HG03060 (cell line): ENCODE results near the gene RNF11.

Experiments
- ATAC-seq: cut with Tn5 transposase; IDR thresholded peaks from one replicate; pipeline ENCODE4 v1.9.1; 2021; ENCODE audit warnings: low read depth, moderate number of reproducible peaks; ENCODE audit not compliant: unreplicated experiment

The RNF11 gene

DNA sequence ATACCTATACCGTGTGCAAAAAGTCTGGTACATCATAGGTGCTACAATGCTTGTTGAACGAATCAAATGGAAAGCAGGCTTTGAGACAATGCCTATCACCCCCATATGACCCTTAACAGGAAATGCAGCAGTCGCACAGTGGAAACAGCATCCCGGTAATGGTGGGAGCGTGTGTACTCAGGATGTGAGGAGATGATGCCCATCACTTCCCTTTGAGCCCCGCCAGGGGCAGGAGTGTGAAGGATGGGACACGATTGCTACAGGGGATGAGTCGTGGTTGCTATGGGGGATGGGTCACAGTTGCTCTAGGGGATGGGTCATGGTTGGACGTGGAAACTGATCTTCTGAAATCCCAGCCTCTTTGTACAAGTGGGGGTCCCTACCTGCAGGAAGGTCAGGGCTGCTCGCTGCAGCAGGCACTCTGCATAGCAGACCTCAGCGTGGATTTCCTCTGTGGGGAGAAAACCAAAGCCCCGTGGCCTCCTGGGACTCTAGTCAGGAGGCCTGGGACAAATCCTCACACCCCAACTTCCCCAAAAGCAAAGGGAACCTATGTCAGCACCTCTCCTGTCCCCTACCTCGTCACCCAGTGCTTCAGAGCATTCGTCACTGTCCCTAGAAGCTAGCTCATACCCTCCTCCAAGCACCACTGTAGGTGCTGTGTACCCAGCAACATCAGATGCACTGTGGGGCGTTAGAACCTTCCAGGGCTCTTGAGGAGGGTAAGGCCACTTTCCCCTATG is 75.0 kb downstream of the RNF11 start:
- ATAC-seq: no peak

DNA sequence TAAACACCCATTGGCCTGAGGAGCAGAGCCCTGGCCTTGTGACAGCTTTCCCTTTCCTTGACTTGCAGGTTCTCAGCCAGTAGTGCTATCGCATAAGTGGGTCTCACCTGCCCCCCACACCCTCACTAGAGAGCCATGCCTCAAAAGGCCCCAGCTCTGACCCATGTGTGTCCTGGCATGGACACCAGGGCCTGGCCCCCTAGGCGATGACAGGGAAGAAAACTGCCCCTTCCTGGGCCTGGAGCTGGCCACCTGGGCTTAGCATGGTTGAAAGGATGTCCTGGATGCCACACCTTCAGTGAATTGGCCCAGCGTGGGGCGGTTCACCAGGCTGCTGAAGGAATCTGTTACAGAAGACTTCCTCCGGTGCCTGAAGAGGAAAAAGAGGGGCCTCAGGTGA is 75.8 kb downstream of the RNF11 start:
- no peak for ATAC-seq

DNA sequence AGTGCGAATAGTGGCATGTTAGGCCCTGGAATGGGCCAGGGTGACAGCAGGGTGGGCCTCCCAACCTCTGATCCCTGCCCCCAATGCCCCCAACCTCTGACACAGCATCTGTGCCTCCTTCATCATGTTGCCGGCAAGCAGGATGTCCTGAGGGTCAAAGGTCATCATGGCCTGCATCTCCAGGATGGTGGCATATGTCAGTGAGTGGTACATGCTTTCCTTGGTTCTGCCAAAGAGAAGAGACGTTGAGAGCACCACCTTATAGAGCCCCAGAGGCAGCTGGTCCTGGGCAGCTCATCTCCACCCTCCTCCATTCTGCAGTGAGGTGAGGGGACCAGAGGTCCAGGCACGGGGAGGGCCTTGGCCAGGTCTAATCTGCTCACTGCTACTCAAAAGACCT is 76.6 kb downstream of the RNF11 start:
- no peak for ATAC-seq

DNA sequence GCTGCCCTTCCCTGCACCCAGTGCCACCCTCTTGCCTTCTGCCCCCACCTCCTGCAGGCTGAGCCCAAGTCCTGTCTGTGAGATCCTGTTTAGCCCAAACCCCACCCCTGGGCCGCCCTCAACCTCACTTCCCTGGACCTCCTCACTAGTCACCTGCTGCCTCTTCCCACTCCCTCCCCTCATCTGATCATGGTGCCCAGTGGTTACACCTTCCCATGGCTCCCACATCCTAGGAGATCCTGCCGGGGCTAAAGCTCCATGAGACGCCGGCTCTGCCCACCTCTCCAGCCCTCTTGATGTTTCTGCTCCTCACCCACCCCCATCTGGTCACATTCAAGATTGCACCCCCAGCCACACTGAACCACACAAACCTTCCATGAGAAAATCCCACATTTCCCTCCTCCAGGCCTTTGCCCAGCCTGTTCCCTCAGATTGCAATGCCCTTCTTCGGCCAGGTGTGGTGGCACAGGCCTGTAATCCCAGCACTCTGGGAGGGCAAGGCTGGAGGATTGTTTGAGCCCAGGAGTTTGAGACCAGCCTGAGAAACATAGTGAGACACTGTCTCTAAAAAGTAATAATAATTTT is 77.3 kb downstream of the RNF11 start:
- ATAC-seq: no peak

DNA sequence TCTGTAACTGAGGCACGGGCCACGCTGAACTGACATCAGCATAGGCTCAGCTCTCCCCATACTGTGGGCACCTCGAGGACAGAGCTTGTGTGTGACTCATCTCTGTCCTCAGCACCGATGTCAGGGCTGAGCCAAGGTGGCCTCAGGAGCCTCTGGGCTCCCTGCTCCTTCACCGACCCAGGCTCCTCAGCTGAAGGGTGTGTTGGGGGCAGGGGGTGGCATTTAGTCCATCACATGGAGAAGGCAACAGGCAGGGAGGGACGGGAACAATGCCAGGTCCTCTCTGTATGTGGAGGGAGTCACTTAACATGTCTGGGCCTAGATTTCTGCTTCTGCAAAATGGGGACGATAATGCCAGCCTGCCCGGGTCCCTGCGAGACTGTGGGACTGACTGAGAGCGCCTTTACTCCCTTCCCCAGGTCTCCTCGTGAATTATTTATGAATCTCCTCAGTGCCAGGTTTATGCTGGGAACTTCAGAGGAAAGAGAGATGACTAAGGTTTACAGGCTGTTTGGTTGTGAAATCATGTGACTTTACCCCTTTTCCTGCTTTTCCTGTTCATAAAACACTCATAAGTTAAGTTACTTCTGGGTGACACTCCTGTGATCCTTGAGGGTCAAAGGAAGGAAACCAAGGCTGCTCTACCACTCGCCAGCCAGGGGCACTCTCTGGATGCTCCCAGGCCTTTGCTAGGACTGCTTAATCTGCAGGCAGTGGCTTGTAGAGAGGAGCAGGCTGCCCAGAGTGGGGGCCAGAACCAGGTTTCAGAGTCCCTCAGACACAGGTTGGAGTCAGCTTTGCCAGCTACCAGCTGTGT is 78.1 kb downstream of the RNF11 start:
- no peak for ATAC-seq

DNA sequence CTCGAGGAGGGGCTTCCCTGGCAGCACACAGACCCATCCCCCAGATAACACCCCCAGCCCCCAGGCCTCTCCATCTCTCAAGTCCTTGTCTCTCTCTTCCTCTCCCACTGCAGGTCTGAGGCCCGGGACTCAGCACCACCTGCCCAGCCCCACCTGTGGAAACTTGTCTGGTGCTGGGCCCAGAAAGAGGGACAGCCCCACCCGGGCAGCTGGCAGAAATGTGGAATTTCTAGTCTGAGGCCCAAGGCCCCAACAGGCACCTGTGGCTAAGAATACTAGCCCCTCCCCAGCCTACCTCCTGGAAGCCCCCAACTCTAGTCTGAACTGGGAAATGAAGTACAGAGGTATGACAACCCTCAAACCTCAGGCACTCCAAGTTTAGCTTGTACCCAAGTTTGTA is 78.9 kb downstream of the RNF11 start:
- ATAC-seq: no peak

DNA sequence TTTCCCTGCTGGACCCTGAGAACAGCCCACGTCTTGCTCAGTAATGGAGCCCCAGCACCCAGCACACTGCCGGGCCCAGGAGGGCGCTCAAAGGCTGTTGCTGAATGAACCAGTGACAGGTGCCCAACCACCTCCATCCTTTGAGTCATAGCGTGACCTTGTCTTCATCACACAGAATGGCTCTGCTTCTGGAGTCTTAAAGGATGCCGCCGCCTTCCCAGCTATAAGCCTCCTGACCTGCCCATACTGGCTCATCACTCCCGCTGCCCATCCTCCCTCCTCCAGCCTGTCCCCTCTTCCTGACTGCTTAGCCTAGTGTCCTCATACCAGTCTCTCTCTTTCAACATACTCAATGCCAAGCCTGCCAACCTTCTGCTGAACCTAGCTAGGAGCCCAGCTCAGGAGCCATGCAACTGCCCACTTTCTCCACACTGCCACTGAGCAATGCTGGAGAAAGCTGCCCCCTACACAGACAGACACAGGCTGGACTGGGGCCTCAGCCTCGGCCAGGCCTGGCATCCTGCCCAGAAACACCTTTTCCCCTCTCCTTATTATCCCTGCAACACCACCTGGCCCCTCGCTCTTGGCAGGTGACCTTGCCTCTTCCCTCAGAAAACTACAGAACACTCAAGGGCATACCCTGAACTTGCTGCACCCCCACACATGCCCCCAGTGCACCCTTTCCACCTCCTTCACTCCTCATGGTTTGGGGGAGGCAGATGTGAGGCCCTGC is 80.2 kb downstream of the RNF11 start:
- no peak for ATAC-seq

DNA sequence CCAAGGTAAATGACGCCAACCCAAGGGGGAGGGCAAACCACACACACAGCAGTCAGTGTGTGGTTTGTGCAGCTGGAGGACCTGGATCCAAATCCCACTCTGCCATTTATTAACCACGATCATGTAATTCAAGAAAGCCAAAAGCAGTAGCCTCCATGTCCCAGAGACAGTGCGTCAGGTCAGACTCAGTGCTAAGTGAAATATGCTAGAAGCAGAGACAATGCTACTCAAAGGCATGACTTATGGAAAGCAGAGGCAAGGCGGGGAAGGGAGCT is 80.7 kb downstream of the RNF11 start:
- no peak for ATAC-seq

DNA sequence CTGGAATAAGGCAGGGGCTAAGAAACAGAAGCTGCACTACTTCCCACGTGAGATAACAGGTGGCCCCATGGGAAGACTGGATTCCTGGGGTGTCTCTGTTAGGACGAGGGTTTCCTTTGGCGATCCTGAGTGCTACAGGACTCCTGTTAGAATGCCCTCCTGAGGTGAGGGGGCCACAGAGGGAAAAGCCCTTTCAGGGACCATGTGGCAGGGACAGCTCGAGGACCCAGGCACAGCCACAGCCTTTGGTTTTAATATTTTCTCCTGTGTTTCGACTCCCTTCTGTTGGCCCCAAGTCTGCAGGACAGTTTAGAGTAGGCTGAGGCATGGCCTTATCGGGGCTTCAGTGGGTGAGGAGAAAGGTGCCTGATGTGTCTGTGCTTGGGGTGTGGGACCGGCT is 81.7 kb downstream of the RNF11 start:
- ATAC-seq: no peak

DNA sequence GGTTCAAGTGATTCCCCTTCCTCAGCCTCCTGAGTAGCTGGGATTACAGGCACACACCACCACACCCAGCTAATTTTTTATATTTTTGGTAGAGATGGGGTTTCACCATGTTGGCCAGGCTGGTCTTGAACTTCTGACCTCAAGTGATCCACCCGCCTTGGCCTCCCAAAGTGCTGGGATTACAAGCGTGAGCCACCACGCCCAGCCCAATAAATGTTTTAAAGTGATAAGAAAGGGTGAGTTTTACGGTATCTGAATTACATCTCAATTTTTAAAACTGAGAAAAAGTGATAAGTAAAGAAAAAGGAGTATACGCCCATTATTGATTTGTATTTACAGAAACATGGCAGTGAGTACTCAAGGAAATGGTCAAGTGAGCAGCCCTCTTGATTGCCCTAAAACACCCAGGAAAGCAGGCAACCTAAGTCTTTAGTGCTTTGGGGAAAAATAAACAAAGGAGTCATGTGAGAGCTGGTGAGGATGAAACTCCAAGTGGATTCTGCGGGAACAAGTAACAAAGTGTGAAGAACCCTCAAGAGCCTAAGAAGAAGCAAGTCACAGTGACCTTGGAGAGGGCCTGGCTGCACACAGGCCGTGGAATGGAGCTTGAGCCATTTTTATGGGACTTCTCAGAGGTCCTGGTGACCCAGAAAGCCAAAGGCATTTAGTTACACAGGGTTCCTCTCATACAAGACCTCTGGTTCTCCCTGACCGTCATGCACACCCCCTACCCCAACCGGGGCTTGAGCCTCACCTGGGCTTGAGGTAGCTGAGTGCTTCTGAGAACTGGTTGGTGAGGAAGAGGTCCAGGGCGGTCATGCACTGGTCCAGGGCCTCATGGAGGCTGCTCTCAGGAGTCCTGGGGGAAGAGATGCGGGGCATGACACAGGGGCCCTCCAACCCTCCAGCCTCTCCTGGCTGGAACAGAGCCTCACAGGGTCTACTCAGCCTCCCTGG is 85.2 kb downstream of the RNF11 start:
- no peak for ATAC-seq

DNA sequence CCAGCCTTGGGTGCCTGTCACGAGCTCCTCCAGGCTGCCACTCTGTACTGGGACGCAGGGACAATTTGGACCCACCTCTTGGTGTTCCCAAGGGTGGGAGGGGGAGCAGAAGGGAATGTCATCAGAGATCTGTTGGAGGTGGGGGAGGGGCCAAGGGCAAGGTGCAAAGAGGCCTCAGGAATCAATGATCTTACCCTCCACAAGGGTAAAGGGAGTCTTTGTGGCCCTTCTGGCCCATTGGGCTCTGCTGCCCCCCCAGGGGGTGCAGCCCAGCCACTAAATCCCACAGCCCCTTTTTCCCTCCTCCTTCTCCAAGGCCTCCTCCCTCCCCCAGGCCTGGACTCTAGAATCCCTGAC is 85.8 kb downstream of the RNF11 start:
- ATAC-seq: no peak

DNA sequence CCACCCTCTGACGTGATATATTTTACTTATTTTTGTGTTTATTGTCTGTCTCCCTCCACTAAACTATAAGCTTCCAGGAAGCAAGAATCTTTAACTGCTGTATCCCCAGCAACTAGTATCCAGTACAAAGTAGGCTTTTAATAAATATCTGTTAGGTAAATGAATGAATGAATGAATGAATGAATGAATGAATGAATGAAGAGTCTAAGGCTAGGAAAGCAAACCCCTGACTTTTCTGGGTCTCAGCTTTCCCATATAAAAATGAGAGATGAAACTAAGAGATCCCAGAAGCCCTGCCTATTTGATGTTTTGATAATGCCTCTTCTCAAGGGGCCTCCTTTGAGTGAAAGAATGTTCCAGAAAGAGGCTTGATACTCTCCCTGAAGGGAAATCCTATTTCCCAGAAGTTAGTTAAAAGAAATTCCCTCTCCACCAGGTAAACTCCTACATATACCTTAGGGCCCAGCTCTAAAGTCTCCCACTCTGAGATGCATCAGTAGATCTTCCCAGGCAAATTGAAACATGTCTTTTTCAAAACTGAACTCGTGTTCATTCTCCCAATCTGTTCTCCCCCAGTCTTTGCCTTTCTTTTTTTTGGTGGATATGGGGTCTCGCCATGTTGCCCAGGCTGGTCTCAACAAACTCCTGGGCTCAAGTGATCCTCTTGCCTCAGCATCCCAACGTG is 86.5 kb downstream of the RNF11 start:
- no peak for ATAC-seq
